ENCODE measurements around the gene IFNA13. TPM values are rescaled to one million over a fixed set of nuclear protein-coding genes. Genes with fewer than 3 reads are reported as not detected.

The IFNA13 gene
- total RNA-seq, 1 donor from 2014 or later = not detected

DNA sequence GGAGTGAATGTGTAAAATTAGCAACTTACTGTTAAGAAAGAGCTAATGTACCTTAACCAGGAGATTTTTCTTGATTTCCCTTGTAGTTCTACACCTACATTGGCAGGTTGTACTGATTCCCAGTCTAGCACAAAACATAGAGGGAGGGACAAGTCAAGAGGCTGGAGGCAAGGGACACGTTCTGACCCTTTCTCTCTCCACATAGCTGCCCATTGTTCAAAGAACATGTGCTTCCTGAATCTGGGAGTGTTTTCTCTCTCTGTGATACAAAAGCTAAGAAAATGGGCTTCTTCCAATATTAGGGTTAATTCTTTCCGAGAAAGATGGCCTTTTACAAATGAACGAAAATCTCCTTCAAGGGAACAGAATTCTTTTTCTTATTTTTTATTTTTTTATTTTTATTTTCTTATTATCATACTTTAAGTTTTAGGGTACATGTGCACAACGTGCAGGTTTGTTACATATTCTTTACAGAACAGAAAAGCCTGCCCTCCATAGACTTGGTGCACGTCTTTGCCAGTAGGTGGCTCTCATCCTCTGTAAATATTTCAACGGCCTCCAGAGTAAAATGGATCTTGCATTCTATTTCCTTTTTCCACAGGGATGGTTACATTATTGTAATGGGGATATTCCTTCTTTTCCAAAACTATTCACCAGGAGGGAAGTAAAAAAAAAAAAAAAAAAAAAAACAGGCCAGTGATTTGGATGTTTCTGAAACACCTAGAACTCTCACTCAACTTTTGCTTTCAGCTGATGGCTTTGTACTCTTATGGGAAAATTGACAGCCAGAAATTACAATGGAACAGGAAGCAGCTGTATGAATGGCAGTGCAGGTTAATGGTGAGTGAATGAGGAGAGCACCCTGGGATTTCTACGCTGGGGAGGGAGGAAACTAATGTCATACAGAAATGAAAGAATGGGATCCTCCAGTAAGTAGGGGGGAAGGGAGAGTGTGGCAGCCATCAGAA, 49.6 kb downstream of the IFNA13 start:
- Histone ChIP-seq H3K36me3 (ENCODE audit: control insufficient read depth, insufficient read depth, low read length) (no peaks in the 10 kb centered on the region), H3K4me3 (ENCODE audit: low read depth, low read length) (no peak overlapping the region), H3K27me3 (ENCODE audit: control insufficient read depth, insufficient read depth, low read length) (no peaks in the 10 kb centered on the region)
- TF ChIP-seq, protein P1, sequence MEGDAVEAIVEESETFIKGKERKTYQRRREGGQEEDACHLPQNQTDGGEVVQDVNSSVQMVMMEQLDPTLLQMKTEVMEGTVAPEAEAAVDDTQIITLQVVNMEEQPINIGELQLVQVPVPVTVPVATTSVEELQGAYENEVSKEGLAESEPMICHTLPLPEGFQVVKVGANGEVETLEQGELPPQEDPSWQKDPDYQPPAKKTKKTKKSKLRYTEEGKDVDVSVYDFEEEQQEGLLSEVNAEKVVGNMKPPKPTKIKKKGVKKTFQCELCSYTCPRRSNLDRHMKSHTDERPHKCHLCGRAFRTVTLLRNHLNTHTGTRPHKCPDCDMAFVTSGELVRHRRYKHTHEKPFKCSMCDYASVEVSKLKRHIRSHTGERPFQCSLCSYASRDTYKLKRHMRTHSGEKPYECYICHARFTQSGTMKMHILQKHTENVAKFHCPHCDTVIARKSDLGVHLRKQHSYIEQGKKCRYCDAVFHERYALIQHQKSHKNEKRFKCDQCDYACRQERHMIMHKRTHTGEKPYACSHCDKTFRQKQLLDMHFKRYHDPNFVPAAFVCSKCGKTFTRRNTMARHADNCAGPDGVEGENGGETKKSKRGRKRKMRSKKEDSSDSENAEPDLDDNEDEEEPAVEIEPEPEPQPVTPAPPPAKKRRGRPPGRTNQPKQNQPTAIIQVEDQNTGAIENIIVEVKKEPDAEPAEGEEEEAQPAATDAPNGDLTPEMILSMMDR (IDR thresholded peaks at IDR 0.05; ENCODE audit: insufficient read depth, low read length, severe bottlenecking) = peak; percentile 57
- DNase-seq (ENCODE audit: low read depth) (peak; percentile 35), FAIRE-seq (no peak)

Other genes with a start within 250 kb of the IFNA13 start
- gene IFNW1, start 226.2 kb downstream of the IFNA13 start, total RNA-seq = not detected in 2 replicates
- not detected in 2 replicates for gene IFNA21, start 201.4 kb downstream of the IFNA13 start, total RNA-seq
- not detected in 2 replicates for gene IFNA4, start 180.5 kb downstream of the IFNA13 start, total RNA-seq
- not detected in 2 replicates for gene IFNA7, start 165.9 kb downstream of the IFNA13 start, total RNA-seq
- not detected in 2 replicates for gene IFNA10, start 160.9 kb downstream of the IFNA13 start, total RNA-seq
- not detected in 2 replicates for gene IFNA16, start 150.7 kb downstream of the IFNA13 start, total RNA-seq
- not detected in 2 replicates for gene IFNA17, start 139.8 kb downstream of the IFNA13 start, total RNA-seq
- not detected in 2 replicates for gene IFNA14, start 128.1 kb downstream of the IFNA13 start, total RNA-seq
- not detected in 2 replicates for gene IFNA5, start 62.7 kb downstream of the IFNA13 start, total RNA-seq
- gene KLHL9, start 32.7 kb downstream of the IFNA13 start, total RNA-seq = 22.9 and 25.6 TPM in 2 replicates
- not detected in 2 replicates for gene IFNA6, start 17.2 kb downstream of the IFNA13 start, total RNA-seq
- gene IFNA2, start 17.3 kb upstream of the IFNA13 start, total RNA-seq = not detected in 2 replicates
- gene IFNA8, start 41.1 kb upstream of the IFNA13 start, total RNA-seq = not detected in 2 replicates
- gene IFNA1, start 72.4 kb upstream of the IFNA13 start, total RNA-seq = not detected in 2 replicates
- gene IFNE, start 114.3 kb upstream of the IFNA13 start, total RNA-seq = 4.0 and 12.4 TPM in 2 replicates